ENCODE measurements around the gene EEIG1.

DNA sequence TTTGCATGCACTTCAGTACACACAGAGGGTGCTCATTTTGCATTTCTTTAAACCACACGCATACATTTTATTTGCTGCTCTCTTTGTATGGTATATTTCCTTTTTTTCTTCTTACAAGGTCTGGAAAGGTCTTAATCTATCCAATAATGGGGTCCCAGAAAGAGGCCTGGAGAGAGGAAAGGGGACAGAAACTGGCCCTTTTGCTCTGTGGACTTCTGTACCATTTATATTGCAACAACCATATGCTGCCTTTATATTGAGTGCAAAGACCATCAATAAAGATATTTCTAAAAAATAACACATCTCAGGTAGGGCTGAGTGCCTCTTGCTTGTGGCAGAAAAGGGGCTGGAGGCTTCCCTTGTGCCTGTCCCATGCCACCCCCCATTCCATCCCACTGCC lies 27.6 kb downstream of the EEIG1 start:
- TF ChIP-seq, protein P1, sequence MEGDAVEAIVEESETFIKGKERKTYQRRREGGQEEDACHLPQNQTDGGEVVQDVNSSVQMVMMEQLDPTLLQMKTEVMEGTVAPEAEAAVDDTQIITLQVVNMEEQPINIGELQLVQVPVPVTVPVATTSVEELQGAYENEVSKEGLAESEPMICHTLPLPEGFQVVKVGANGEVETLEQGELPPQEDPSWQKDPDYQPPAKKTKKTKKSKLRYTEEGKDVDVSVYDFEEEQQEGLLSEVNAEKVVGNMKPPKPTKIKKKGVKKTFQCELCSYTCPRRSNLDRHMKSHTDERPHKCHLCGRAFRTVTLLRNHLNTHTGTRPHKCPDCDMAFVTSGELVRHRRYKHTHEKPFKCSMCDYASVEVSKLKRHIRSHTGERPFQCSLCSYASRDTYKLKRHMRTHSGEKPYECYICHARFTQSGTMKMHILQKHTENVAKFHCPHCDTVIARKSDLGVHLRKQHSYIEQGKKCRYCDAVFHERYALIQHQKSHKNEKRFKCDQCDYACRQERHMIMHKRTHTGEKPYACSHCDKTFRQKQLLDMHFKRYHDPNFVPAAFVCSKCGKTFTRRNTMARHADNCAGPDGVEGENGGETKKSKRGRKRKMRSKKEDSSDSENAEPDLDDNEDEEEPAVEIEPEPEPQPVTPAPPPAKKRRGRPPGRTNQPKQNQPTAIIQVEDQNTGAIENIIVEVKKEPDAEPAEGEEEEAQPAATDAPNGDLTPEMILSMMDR (IDR thresholded peaks at IDR 0.05): no peak
- no peak for TF ChIP-seq EZH2 (IDR thresholded peaks at IDR 0.05; ENCODE audit: borderline replicate concordance, insufficient read depth, low read depth, low read length, poor library complexity, severe bottlenecking)

Data from B cell (primary cell).